HAP-1 (cell line): Measurements from ENCODE around the gene UNC45A.
"Not testable (repeated sequence)": the region's sequence is repeated elsewhere in the genome, so short reads cannot be mapped to it uniquely, and the experiment has no call there.

Experiments used
- DNase-seq, 2 experiments: peaks; one replicate each; pipeline ENCODE4 v3.0.0-alpha.2; 2016 to 2020; ENCODE audit warnings: low spot score in 2 of 2
- H3K27me3 ChIP-seq: fragments of 250-450 bp; sonication (Bioruptor Pico); 2 replicates; pipeline ENCODE4 v1.5.1; 2020; ENCODE audit warnings: low read depth, mild to moderate bottlenecking, moderate library complexity
- H3K36me3 ChIP-seq: fragments of 250-450 bp; sonication (Bioruptor Pico); replicated peaks from 2 replicates; pipeline ENCODE4 v1.5.1; 2020; ENCODE audit warnings: mild to moderate bottlenecking
- H3K4me1 ChIP-seq: fragments of 250-450 bp; sonication (Bioruptor Pico); 2 replicates; pipeline ENCODE4 v1.5.1; 2020; ENCODE audit warnings: mild to moderate bottlenecking
- H3K4me3 ChIP-seq: fragments of 250-450 bp; sonication (Bioruptor Pico); 2 replicates; pipeline ENCODE4 v1.5.1; 2020; ENCODE audit warnings: mild to moderate bottlenecking, moderate library complexity
- H3K9me3 ChIP-seq: fragments of 250-450 bp; sonication (Bioruptor Pico); 2 replicates; pipeline ENCODE4 v1.5.1; 2020; ENCODE audit warnings: mild to moderate bottlenecking, moderate library complexity
- in situ Hi-C: fragments of 300-500 bp; cut with MboI; formaldehyde crosslinking; loops from 3 replicates; pipeline ENCODE4 v1.14.3; 2020; ENCODE audit warnings: low sequenced_read_pairs, inconsistent platforms, mixed read lengths

Gene UNC45A

GRCh38 chr15:90907051-90907660, 27.9 kb upstream of the UNC45A start:
- Histone ChIP-seq H3K4me3 (no peak overlapping the region), H3K36me3 (peaks cover 59% of the 10 kb centered on the region), H3K9me3 (no peaks in the 10 kb centered on the region), H3K4me1 (peaks cover 7% of the 10 kb centered on the region), H3K27me3 (no peaks in the 10 kb centered on the region)
- in situ Hi-C loops = no loop called here
- no peak for DNase-seq

GRCh38 chr15:90907838-90908507, 27.1 kb upstream of the UNC45A start:
- Histone ChIP-seq H3K27me3 (no peaks in the 10 kb centered on the region), H3K4me1 (peaks cover 7% of the 10 kb centered on the region), H3K36me3 (peaks cover 65% of the 10 kb centered on the region), H3K4me3 (no peak overlapping the region), H3K9me3 (no peaks in the 10 kb centered on the region)
- no peak for DNase-seq
- in situ Hi-C loops = no loop called here

DNA sequence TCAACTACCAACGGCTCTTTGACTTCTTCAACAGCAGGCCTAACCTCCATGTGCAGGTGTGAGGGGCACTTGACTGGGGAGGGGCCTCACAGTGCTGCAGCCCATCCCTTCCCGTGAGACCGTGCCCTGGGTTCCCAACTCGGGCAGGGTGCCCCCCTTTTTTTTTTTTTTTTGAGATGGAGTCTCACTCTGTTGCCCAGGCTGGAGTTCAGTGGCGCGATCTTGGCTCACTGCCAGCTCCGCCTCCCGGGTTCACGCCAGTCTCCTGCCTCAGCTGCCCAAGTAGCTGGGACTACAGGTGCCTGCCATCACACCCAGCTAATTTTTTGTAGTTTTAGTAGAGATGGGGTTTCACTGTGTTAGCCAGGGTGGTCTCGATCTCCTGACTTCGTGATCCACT, 25.6 kb upstream of the UNC45A start:
- H3K36me3 ChIP-seq = peaks cover 77% of the 10 kb centered on the region
- in situ Hi-C loops, H3K4me1 ChIP-seq, H3K4me3 ChIP-seq, DNase-seq, H3K27me3 ChIP-seq, H3K9me3 ChIP-seq: not testable (repeated sequence)

GRCh38 chr15:90909976-90910375, 25.1 kb upstream of the UNC45A start:
- DNase-seq = no peak
- no peaks in the 10 kb centered on the region for H3K4me1 ChIP-seq
- in situ Hi-C loops = no loop called here
- H3K27me3 ChIP-seq = no peaks in the 10 kb centered on the region
- no peak overlapping the region for H3K4me3 ChIP-seq
- H3K9me3 ChIP-seq = no peaks in the 10 kb centered on the region
- H3K36me3 ChIP-seq = peaks cover 77% of the 10 kb centered on the region

GRCh38 chr15:90910441-90911301, 24.4 kb upstream of the UNC45A start:
- no peak for DNase-seq
- no peaks in the 10 kb centered on the region for H3K27me3 ChIP-seq
- no peaks in the 10 kb centered on the region for H3K9me3 ChIP-seq
- peaks cover 73% of the 10 kb centered on the region for H3K36me3 ChIP-seq
- H3K4me1 ChIP-seq = no peaks in the 10 kb centered on the region
- H3K4me3 ChIP-seq = no peak overlapping the region
- in situ Hi-C loops = no loop called here

- no peaks in the 10 kb centered on the region for H3K4me1 ChIP-seq
- H3K9me3 ChIP-seq = no peaks in the 10 kb centered on the region
- H3K36me3 ChIP-seq = peaks cover 72% of the 10 kb centered on the region
- H3K27me3 ChIP-seq = no peaks in the 10 kb centered on the region
- no peak overlapping the region for H3K4me3 ChIP-seq
- in situ Hi-C loops = no loop called here
- no peak for DNase-seq
Measured at GRCh38 chr15:90911302-90911623, 23.8 kb upstream of the UNC45A start.

- in situ Hi-C loops = no loop called here
- no peak for DNase-seq
- Histone ChIP-seq H3K9me3 (no peaks in the 10 kb centered on the region), H3K4me1 (no peaks in the 10 kb centered on the region), H3K36me3 (peaks cover 66% of the 10 kb centered on the region), H3K4me3 (no peak overlapping the region), H3K27me3 (no peaks in the 10 kb centered on the region)
Measured at GRCh38 chr15:90911906-90912769, 22.9 kb upstream of the UNC45A start.

GRCh38 chr15:90912770-90913075, 22.4 kb upstream of the UNC45A start:
- peaks cover 66% of the 10 kb centered on the region for H3K36me3 ChIP-seq
- no peaks in the 10 kb centered on the region for H3K4me1 ChIP-seq
- in situ Hi-C loops = no loop called here
- H3K9me3 ChIP-seq = no peaks in the 10 kb centered on the region
- no peak overlapping the region for H3K4me3 ChIP-seq
- no peaks in the 10 kb centered on the region for H3K27me3 ChIP-seq
- DNase-seq = no peak

- no peak for DNase-seq
- H3K9me3 ChIP-seq = no peaks in the 10 kb centered on the region
- H3K4me1 ChIP-seq = no peaks in the 10 kb centered on the region
- no peaks in the 10 kb centered on the region for H3K27me3 ChIP-seq
- in situ Hi-C loops = no loop called here
- H3K4me3 ChIP-seq = no peak overlapping the region
- H3K36me3 ChIP-seq = peaks cover 73% of the 10 kb centered on the region
Measured at GRCh38 chr15:90913398-90913944, 21.6 kb upstream of the UNC45A start.

DNA sequence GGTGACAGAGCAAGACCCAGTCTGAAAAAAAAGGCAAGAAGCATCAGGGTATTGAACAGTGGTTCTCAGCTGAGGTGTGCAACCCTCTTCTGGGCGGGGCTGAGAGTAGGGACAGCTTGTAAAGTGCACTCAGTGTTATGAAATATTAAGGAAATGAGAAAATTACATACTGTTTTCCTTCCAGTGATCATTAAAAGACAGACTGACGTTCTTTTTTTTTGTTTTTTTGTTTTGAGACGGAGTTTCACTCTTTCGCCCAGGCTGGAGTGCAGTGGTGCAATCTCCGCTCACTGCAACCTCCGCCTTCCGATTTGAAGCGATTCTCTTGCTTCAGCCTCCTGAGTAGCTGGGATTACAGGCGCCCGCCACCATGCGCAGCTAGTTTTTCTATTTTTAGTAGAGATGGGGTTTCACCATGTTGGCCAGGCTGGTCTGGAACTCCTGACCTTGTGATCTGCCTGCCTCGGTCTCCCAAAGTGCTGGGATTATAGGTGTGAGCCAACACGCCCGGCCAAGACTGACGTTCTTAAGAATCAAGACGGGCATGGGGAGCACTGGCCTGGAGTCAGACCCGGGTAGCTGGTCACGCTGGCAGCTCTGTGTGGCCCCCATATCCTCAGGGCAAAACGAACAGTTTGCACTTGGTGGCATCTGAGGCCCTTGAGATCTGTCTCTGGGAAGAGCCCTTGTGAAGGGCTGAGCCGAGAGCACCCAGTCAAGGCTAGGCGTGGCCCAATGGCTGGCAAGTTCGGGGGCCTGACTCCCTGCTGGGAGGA, 20.6 kb upstream of the UNC45A start:
- Histone ChIP-seq H3K9me3 (no peaks in the 10 kb centered on the region), H3K4me1 (no peaks in the 10 kb centered on the region), H3K4me3 (no peak overlapping the region), H3K27me3 (no peaks in the 10 kb centered on the region), H3K36me3 (peaks cover 78% of the 10 kb centered on the region)
- DNase-seq = no peak
- in situ Hi-C loops = no loop called here

GRCh38 chr15:90915216-90915807, 19.8 kb upstream of the UNC45A start:
- Histone ChIP-seq H3K9me3 (no peaks in the 10 kb centered on the region), H3K4me1 (no peaks in the 10 kb centered on the region), H3K36me3 (peaks cover 83% of the 10 kb centered on the region), H3K27me3 (no peaks in the 10 kb centered on the region), H3K4me3 (no peak overlapping the region)
- no peak for DNase-seq
- in situ Hi-C loops = no loop called here

DNA sequence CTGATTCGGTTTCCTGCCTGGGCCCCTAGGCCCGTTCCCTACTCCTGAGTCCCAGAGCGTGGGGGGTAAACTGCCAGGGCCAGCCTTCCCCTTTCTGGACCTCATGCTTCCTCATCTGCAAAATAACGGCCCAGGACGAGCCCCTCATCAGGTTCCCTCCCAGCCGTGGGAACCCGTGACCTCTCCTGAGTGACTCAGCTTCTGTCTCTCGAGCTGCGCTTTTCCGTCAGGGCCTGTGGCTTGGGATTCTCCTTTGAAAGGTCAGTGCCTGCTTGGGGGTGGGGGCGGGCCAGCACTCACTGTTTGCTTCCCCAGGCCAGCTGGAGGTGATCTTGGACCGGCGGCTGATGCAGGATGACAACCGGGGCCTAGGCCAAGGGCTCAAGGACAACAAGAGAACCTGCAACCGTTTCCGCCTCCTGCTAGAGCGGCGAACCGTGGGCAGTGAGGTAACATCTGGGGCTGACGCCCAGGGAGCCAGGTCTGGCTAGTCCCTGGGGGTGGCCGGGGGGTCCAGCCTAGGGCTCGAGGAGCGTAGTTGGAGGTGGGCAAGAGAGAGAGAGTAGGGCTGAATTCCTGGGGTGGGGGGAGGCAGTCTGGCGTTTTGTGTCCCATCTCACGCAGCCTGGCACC, 19.2 kb upstream of the UNC45A start:
- H3K27me3 ChIP-seq = no peaks in the 10 kb centered on the region
- no peak overlapping the region for H3K4me3 ChIP-seq
- H3K4me1 ChIP-seq = no peaks in the 10 kb centered on the region
- no peak for DNase-seq
- no peaks in the 10 kb centered on the region for H3K9me3 ChIP-seq
- in situ Hi-C loops = no loop called here
- peaks cover 83% of the 10 kb centered on the region for H3K36me3 ChIP-seq
